NOMO-1 treated with dmso at 0.1 percent for 144 hours (cell line): ENCODE results near the gene HPSE.
"Not testable (repeated sequence)": the region's sequence is repeated elsewhere in the genome, so short reads cannot be mapped to it uniquely, and the experiment has no call there.

Experiments
- DNase-seq: peaks from one replicate; lab custom pipeline; 2025; ENCODE audit not compliant: unreplicated experiment; lab: John Stamatoyannopoulos, UW

Gene HPSE

DNA sequence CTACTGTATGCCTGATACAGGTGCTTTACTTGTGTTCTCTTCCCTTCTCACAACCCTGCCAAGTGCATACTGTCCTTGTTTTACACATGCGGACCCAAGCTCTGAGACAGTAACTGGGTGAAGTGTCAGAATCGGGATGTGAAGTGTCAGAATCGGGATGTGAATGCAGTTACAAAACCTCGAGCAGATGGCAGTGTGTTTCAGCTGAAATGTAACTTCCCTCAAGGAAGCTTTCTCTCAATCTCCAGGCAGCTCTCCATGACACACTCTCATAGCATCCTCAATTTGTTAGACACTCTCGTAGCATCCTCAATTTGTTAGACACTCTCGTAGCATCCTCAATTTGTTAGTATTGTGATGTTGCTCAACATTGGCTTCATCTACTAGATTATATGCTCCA lies 1.1 kb upstream of the HPSE start:
- no peak for DNase-seq

DNA sequence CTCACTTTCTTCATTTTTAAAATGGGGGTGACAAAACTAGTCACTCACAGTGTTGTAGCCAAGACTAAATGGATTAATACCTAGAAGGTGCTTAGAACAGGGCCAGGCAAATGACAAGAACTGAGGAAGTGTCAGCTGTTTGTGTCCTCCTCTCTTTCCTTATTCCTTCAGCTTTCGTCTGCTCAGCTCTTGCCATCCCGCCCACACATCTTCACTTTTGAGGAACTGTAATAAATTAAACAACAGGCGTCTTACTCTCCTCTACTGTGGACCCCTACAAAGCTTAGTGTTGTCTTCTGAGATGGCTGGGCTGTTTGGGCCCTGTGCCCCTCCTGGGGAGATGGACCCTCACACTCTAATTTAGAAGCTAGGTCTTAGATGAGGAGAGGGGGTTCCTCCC lies 2.7 kb downstream of the HPSE start:
- DNase-seq, result peak; percentile 20

DNA sequence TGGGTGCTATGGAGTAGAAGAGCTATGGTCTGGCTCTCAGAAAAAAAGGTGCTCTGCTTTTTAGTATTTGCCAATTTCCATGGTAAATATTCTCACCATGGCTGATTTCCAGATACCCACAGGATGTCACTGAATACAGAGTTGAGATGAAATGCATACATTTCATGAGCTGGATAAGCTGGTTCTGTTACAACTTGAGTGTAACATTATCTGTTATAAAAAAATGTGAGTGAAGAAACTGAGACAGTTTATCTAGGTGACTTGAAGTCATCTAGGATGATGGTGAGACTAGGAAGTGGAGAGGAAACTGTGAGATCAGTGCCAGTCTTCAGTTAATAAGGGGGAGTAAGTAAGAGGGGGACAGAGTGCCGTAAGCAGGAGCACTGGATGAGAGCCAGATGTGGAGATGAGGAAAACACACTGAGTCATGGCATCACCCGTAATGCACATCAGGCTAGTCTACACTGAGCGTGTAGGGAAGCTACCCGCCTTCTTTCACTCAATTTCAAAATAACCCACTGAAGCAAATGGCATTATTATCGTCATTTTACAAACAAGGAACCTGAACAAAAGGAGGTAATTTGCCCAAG lies 5.0 kb downstream of the HPSE start:
- DNase-seq, result no peak

DNA sequence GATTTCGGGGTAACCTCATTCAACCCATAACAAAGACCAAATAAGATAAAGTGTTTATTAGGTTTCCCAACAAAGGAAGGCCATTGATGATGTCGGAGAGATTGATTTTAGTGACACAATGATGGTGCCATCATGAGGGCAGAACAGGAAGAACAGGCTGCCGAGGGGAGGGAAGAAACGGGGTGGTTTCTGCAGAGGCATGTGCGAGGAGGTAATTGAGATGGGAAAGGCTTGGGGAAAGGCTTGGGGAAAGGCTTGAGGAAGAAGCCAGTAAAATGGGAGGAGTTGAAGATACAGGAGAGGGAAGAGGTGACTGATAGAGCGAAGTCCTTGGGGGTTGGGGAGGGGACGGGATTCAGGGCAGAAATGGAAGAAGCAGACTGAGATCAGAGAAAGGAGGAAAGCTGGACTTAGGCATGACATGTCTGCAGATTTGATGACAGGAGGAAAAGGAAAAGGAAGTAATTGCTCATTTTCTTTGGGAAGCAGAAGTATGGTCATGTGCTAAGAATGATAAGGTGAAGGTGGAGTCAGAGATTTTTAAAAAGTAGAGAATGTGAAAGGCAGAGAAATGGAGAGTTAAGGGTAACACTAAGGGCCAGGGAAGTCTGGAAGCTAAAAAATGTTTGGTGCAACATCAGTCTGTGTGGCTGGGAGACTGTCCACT lies 6.0 kb downstream of the HPSE start:
- DNase-seq, result no peak

DNA sequence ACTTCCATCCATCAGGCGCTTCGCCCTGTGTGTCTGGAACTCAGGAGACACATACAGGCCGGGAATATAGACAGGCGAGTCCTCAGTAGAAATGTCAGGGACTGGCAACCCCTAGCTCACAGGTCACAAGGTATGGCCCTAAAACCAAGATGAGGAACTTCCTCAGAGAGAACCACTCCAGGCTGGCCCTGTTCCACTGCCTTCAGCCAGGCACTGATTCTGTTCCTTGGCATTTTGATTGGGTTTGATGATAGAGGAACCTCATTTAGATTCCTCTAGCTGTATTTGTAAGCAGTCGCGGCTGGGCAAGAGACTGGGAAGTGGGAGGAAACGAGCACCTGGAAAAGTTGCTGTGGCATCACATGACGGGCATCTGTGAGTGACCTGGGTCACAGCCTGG lies 8.1 kb downstream of the HPSE start:
- no peak for DNase-seq

DNA sequence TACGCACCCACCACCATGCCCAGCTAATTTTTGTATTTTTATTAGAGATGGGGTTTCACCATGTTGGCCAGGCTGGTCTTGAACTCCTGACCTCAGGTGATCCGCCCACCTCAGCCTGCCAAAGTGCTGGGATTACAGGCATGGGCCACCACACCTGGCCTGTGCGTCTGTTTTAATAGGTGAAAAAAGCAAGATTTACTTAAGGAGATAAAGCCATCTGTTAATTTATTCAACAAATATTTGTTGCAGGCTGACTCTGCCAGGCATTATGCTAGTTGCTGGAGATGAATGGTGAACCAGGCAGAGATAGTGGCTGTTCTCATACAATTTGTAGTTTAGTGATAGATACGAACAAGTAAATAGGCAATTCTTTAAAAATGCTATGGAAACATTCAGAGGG lies 9.3 kb downstream of the HPSE start:
- DNase-seq, result not testable (repeated sequence)

DNA sequence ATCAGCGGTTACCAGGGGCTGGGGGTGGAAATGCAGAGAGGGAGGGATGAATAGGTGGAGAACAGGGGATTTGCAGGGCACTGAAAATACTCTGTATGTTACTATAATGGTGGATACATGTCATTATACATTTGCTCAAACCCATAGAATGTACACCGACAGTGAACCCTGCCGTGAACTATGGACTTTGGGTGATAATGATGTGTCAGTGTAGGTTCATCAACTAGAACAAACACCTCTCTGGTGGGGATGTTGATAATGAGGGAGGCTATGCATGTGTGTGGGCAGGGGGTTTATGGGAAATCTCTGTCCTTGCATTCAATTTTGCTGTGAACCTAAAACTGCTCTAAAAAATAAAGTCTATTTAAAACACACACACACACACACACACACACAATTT lies 11.5 kb downstream of the HPSE start:
- no peak for DNase-seq

DNA sequence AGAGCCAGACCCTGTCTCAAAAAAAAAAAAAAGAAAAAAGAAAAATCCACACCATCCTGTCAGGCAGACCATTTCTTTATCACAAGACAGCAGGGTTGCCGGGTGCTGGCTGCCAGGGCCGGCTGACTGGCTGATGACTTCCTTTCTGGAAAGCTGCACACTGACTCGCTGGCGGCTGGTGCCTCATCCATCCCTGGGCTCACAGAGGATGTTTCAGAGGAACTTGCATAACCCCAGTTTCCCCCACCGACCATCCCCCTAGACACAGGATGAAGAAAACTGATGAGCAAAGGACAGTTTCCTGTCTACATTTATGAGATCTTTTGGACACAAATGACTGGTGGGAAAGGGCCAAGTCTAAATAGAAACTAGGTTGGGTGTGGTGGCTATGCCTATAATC lies 14.1 kb downstream of the HPSE start:
- DNase-seq, result peak; percentile 70

DNA sequence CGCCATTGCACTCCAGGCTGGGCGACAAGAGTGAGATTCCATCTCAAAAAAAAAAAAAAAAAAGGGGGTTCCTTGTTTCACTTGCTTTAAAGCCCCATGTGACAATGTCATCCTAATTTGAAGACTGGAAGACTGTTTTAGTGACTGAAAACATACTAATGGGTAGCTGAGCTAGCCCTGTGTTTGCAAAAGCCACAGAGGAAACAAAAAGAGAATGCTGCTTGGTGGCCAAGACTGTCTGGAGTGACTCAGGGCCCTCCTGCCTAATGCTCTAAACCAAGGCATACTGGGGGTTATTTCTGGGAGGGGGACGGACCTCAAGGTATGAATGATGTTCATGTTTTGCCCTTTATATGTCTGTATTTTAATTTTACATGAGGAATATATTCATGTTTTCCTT lies 16.0 kb downstream of the HPSE start:
- DNase-seq, result no peak

DNA sequence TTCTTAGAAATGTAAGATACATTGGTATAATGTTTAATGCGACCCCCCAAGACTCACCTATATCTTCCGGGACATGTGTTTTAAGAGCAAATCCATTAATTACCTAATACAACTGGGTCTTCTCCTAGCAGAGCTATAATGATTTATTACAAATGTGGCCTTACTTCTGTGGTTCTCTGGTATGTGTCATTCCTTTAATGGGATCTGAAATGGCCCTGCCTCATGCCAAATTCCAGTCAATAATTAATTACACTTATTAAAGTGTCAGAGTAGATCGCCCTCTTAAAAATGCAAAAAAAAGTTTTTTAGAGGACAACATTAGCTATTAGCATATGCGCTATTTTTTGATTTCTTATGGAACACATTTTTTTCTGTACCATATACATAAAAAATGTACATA lies 17.0 kb downstream of the HPSE start:
- no peak for DNase-seq

DNA sequence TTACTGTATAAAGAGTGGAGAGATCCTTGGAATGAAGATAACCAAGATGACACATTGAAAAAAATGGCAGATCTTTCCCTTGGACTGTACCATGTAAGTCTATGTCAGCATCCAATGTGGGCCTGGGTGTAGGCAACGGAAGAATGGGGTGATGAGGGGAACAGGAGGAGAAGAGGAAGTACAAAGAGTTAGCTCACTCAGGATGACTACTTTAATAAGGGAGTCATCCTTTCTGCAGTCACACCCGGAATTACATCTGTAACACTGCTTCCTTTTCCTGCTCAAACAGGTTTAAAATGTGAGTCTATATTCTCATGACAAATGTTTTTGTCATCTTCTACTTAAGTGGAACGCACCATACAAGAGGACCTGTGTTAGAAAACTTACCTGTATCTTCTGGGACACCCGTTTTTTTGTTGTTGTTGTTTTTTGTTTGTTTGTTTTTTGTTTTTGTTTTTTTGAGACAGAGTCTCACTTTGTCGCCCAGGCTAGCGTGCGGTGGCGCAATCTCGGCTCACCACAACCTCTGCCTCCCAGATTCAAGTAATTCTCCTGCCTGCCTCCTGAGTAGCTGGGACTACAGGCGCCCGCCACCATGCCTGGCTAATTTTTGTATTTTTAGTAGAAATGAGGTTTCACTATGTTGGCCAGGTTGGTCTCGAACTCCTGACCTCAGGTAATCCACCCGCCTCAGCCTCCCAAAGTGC lies 18.0 kb downstream of the HPSE start:
- DNase-seq, result peak; percentile 71

DNA sequence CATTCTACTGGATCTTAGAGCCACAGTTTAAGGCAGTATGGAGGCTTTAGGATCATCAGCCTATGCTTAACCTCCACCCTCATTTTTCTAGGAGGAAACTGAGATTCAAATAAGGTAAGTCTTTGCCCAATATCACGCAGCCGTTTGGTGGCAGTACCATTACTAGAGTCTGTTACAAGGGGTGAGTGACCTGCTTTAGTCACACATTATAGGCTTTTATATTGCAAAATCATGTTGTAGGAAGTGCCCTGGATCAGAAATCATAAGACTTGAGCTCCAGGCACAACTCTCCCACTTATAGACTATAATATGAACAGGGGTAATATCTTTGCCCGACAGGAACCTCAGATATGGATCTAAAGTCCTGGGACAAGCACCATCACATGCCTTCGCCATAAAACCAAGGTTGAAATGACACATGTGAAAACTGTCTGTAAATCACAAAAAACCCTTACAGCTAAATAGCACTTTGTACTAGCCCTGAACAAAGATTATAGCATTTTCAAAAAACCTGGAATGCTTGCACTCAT lies 19.2 kb downstream of the HPSE start:
- no peak for DNase-seq

DNA sequence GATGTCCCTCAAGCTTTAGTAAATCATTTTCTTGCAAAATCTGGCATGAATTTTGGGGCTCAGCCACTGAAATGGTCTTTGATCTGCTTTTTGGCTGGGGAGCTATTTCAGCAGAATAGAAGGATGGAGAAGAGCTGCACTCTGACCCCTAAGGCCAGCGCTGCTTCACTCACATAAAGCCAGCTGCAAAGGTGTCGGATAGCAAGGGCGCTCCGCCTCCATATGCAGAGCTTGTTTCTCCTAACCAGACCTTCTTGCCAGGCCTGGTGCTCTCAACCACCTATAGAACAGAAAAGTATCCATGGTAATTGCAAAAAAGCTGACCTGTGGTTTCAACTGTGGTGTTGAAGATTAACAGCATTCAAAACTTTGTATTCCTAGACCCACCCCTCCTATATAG lies 26.0 kb downstream of the HPSE start:
- no peak for DNase-seq

DNA sequence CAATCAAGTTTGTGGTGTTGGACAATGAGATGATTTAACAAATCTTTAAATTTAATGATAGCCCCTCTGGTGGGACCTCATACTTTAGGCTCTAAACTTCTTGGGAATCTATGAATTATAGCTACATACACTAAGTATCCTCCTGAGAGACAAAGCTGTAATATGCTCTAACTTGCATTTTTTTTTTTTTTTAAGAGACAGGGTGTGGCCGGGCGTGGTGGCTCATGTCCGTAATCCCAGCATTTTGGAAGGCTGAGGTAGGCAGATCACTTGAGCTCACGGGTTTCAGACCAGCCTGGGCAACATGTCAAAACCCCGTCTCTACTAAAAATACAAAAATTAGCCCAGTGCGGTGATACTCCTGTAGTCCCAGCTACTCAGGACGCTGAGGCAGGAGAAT lies 26.7 kb downstream of the HPSE start:
- no peak for DNase-seq

DNA sequence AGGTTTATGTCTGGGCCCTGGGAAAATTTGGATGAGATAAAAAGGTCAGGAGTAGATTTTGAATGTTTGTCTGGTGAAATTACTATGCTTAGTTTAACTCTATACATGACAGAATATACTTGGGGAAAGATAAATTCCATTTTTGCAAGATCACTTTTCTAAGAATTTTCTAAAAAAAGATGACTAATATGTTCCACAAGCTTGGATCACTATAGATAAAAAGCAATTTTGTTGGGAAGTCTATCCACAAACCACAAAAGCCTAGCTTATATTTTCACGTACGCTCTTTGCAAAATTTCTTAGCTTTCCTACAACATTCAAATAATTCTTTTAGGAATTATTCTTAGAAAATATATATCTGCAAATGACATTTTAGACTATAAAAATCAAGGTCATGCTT lies 29.5 kb downstream of the HPSE start:
- DNase-seq, result no peak

DNA sequence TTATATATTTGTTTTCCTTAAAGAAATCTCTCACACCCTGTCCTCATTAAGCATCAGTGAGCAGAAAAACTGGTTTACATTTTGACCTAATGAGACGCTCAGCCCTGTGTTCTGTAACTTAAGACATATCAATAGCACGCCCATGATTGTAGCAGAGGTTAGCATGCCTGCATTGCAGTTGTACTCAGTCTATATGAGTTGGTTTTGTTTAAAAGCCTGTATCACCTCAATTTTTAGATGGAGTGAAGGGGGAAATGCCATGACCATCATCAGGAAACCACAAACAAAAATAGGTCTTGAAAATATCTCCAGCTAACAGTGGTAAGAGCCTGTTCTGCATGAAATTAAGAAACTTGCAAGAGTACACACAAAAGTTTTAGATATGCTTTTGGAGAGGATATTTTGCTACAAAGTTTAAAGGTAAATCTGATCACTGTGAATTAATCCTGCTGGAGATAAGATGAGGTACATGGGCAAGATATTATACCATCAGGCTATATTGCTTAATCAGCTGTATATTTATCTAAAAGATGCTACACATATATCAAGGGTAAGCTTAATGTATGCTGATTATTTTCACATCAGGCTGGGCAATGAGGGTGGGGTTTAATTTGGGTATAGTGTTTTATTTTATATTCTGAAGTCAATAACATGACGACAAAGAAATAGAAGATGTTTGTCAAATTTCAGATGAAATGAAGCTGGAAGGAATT lies 36.9 kb downstream of the HPSE start:
- no peak for DNase-seq

DNA sequence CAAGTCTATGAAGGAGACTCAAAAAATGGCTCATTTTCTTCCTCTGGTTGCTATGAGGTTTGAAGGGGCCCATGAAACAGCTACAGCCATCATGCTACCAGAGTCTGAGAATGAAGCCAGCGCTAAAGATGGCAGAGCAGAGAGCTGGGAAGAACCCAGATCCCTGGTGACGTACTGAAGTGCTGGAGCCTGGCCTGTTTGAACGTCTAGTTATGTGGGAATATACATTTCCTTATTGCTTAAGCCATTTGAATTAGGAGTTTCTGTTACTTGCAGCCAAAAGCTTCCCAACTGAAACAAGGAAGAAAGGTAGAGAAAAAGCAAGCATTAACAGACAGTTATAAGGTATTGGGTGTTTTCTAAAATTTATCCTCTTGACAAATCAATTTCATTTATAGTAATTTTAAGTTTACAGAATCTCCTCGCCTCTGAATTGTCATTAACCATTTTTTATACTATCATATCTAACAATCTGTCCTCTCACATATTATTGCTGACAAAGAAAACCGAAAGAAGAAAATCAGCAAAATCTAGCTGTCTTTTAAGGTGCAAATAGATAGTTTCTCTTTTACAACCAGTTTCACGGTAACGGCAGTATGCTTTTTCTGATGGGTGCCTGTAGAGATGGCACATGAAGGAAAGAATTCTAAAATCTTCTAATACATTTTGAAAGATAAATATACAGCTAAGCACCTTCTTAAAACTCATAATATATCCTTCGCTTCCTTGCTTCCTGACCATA lies 41.2 kb downstream of the HPSE start:
- DNase-seq, result no peak

DNA sequence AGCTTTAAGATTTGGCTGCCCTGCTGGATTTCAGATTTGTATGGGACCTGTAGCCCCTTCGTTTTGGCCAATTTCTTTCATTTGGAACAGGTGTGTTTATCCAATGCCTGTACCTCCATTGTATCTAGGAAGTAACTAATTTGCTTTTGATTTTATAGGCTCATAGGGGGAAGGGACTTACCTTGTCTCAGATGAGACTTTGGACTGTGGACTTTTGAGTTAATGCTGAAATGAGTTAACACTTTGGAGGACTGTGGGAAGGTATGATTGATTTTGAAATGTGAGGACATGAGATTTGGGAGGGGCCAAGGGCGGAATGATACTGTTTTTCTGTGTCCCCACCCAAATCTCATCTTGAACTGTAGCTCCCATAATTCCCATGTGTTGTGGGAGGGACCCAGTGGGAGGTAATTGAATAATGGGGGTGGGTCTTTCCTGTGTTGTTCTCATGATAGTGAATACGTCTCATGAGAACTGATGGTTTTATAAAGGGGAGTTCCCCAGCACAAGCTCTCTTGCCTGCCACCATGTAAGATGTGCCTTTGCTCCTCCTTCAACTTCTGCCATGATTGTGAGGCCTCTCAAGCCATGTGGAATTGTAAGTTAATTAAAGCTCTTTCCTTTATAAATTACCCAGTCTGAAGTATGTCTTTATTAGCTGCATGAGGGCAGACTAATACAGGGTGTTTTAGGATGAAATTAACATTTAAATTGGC lies 44.4 kb downstream of the HPSE start:
- DNase-seq, result not testable (repeated sequence)

DNA sequence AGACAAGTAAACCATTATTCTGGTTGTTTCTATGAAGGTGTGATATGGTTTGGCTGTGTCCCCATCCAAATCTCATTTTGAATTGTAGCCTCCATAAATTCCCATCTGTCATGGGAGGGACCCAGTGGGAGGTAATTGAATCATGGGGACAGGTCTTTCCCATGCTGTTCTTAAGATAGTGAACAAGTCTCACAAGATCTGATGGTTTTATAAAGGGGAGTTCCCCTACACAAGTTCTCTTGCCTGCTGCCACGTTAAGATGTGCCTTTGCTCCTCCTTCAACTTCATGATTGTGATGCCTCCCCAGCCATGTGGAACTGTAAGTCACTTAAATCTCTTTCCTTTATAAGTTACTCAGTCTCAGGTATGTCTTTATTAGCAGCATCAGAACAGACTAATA lies 46.3 kb downstream of the HPSE start:
- DNase-seq, result not testable (repeated sequence)

DNA sequence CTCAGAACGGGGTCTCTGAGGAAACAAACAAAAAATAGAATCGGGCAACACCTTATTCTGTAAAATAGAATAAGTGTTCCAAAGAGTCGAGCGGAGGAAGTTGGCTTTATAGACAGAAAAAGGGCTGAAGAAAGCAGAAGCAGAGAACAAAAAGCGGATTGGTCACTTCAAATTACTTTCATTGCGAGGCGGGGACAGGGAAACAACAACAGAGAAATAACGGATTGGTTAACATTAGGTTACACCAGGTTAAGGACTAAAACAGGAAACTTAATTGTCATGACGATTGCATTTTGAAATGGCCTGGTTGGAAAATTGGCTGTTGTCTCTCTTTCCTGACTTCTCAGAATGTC lies 49.6 kb downstream of the HPSE start:
- DNase-seq, result peak; percentile 71
